ENCODE data around the gene DGCR2.

DNA sequence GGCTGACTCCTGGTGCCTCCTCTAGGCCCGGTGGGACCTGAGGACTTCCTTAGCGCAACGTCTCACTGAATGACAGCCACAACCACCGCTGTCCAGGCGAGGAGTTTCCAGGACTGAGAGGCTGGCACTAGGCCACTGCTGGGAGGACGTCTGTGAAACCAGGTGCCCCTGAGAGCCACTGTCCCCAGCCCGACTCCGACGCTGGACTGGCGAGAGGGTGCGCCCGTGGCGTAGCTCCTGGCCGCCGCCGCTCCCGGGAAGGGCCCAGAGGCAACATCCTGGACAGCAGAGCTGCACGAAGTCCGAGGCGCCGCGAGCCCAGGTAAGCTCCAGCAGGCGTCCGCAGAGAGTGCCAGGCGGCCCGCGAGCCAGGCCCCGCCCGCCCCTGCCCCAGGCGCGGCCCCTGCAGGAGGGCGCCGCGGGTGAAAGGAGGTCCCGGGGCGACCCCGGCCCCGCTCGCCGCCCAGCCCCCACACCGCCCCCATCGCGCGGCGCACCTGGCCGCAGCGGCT is 525 bp downstream of the DGCR2 start:
- TF ChIP-seq HDGF (IDR thresholded peaks at IDR 0.05; ENCODE audit: borderline replicate concordance) (no peak), L3MBTL2 (conservative IDR thresholded peaks at IDR 0.05) (no peak), TARDBP (IDR thresholded peaks at IDR 0.05) (no peak), FOXK2 (IDR thresholded peaks at IDR 0.05) (no peak), ELF4 (IDR thresholded peaks at IDR 0.05) (no peak), SP1 (IDR thresholded peaks at IDR 0.05) (no peak), SUZ12 (IDR thresholded peaks at IDR 0.05) (no peak), FOXM1 (IDR thresholded peaks at IDR 0.05; ENCODE audit: borderline replicate concordance) (no peak), PKNOX1 (IDR thresholded peaks at IDR 0.05) (peak; percentile 36; the same call in 1 of the 2 replicates)

Data from HEK293T (cell line).